MM.1S (cell line): Measurements from ENCODE around the gene SART3.

Experiments used
- DNase-seq: peaks from one replicate; pipeline ENCODE4 v3.0.0-alpha.2; 2015
- H2AFZ ChIP-seq: fragments of 300-600 bp; sonication (generic); 2 replicates; pipeline ENCODE4 v1.6.0; 2016; ENCODE audit warnings: antibody characterized with exemption, low read length
- H3F3A ChIP-seq: fragments of 300-600 bp; sonication (generic); 2 replicates; pipeline ENCODE4 v1.6.1; 2016; ENCODE audit warnings: mild to moderate bottlenecking, antibody characterized with exemption, low read length, moderate library complexity, mixed read lengths; ENCODE audit not compliant: insufficient read depth
- H3K27ac ChIP-seq: fragments of 300-600 bp; sonication (generic); 2 replicates; pipeline ENCODE4 v1.5.1; 2016; ENCODE audit warnings: mild to moderate bottlenecking, low read length
- H3K27me3 ChIP-seq: fragments of 300-600 bp; sonication (generic); replicated peaks from 2 replicates; pipeline ENCODE4 v1.6.0; 2016; ENCODE audit warnings: low read length; ENCODE audit not compliant: insufficient read depth
- H3K36me3 ChIP-seq: fragments of 300-600 bp; sonication (generic); replicated peaks from 2 replicates; pipeline ENCODE4 v1.6.1; 2016; ENCODE audit warnings: mild to moderate bottlenecking, low read length, mixed read lengths; ENCODE audit not compliant: insufficient read depth
- H3K4me1 ChIP-seq: fragments of 300-600 bp; sonication (generic); 2 replicates; pipeline ENCODE4 v1.6.1; 2016; ENCODE audit warnings: low read length, mixed read lengths
- H3K4me2 ChIP-seq: fragments of 300-600 bp; sonication (generic); 2 replicates; pipeline ENCODE4 v1.6.0; 2016; ENCODE audit warnings: low read depth, low read length
- H3K4me3 ChIP-seq: fragments of 300-600 bp; sonication (generic); 2 replicates; pipeline ENCODE4 v1.5.1; 2016; ENCODE audit warnings: low read length, mixed read lengths
- H3K79me2 ChIP-seq: fragments of 300-600 bp; sonication (generic); 2 replicates; pipeline ENCODE4 v1.6.1; 2016; ENCODE audit warnings: mixed run types, low read length, mixed read lengths
- H3K9ac ChIP-seq: fragments of 300-600 bp; sonication (generic); 2 replicates; pipeline ENCODE4 v1.6.1; 2016; ENCODE audit warnings: low read length, mixed read lengths
- H3K9me2 ChIP-seq: fragments of 300-600 bp; sonication (generic); replicated peaks from 2 replicates; pipeline ENCODE4 v1.6.1; 2016; ENCODE audit warnings: mild to moderate bottlenecking, low read length, mixed read lengths; ENCODE audit not compliant: insufficient read depth
- H3K9me3 ChIP-seq: fragments of 300-600 bp; sonication (generic); replicated peaks from 2 replicates; pipeline ENCODE4 v1.6.1; 2016; ENCODE audit warnings: mild to moderate bottlenecking, low read length, mixed read lengths; ENCODE audit not compliant: insufficient read depth
- H4K20me1 ChIP-seq: fragments of 300-600 bp; sonication (generic); 2 replicates; pipeline ENCODE4 v1.6.1; 2016; ENCODE audit warnings: mild to moderate bottlenecking, low read length, moderate library complexity, mixed read lengths; ENCODE audit not compliant: insufficient read depth
- EZH2 ChIP-seq: fragments of 300-600 bp; sonication (generic); optimal IDR thresholded peaks from 2 replicates; pipeline ENCODE3; 2017; ENCODE audit warnings: low read depth, mild to moderate bottlenecking, antibody characterized with exemption, low read length, mixed read lengths
- EZH2phosphoT487 ChIP-seq: fragments of 300-600 bp; sonication (generic); IDR thresholded peaks from 2 replicates; pipeline ENCODE4 v1.6.1; 2018; ENCODE audit warnings: antibody characterized with exemption, low read length
- TF ChIP-seq, protein P1 (sequence below): fragments of 300-600 bp; sonication (generic); IDR thresholded peaks from 2 replicates; pipeline ENCODE4 v1.5.1; 2016; ENCODE audit warnings: antibody characterized with exemption, low read length, mixed read lengths

SART3 gene

DNA sequence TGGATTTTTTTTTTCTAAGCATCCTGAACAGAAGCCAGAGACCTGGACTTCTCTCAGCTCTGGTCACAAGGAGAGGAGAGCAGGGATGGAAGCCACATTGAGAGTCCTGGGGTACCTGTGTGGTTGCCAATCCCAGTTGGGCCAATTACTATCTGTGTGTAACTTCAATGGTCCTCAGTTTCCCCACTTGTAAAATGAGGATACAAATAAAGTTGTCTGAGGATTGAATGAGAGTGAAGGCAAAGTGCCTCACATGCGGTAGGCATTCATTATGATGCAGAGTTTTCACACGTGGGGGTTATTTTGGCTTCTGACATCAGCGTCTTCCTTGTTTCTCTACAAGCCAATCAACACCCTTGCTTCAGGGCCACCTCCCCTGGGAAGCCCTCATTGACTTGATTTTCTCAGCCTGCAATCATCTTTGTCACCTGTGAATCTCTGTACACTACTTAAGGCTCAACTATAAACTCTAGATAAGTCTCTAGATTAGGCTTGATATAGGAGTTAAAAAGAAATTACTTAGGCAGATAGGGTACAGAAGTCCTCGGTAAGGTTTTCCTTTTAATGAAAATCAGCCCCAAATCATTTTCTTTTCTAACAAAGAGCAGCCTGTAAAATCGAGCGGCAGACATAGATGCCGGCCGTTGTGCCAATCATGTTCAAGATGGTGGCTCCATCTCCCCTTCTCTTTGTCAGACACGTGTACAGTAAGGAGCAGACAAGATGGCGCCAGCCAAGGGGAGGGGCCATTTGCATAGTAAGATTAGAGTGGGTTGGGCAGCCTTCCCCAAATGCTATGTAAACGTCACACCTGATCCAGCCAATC lies 83.7 kb downstream of the SART3 start:
- Histone ChIP-seq H3K36me3 (no peaks in the 10 kb centered on the region), H3K9ac (no peak overlapping the region), H3K4me3 (no peak overlapping the region), H3K27me3 (peaks cover 3% of the 10 kb centered on the region; the same call in 1 of the 2 replicates), H3K27ac (no peak overlapping the region), H2AFZ (no peak overlapping the region), H3K79me2 (no peaks in the 10 kb centered on the region), H3K9me2 (no peaks in the 10 kb centered on the region), H3F3A (no peaks in the 10 kb centered on the region), H3K4me1 (no peaks in the 10 kb centered on the region), H4K20me1 (no peaks in the 10 kb centered on the region), H3K4me2 (peak overlapping the region; percentile 13; the same call in 1 of the 2 replicates), H3K9me3 (no peaks in the 10 kb centered on the region)
- TF ChIP-seq EZH2 (no peak), EZH2phosphoT487 (no peak)
- TF ChIP-seq, protein P1, sequence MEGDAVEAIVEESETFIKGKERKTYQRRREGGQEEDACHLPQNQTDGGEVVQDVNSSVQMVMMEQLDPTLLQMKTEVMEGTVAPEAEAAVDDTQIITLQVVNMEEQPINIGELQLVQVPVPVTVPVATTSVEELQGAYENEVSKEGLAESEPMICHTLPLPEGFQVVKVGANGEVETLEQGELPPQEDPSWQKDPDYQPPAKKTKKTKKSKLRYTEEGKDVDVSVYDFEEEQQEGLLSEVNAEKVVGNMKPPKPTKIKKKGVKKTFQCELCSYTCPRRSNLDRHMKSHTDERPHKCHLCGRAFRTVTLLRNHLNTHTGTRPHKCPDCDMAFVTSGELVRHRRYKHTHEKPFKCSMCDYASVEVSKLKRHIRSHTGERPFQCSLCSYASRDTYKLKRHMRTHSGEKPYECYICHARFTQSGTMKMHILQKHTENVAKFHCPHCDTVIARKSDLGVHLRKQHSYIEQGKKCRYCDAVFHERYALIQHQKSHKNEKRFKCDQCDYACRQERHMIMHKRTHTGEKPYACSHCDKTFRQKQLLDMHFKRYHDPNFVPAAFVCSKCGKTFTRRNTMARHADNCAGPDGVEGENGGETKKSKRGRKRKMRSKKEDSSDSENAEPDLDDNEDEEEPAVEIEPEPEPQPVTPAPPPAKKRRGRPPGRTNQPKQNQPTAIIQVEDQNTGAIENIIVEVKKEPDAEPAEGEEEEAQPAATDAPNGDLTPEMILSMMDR: no peak
- peak; percentile 25 for DNase-seq

DNA sequence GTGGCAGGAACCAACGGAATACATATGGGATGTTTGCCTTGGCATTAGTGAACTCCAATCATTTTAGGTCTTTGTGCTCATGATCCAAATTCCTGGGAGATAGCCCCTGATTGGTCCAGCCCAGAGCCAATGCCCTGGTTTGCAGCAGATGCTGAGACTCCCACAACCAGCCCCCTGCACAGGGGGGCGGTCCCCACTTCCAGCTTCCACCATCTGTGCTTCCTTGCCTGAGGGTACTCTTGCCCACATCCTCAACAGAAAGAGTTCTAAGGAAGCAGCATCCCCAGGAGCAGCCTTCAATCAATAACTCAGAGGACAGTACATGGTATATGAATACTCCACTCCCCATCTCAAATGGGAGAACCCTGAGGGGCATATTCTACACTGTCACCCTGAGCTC lies 85.6 kb downstream of the SART3 start:
- H3K4me1 ChIP-seq: no peaks in the 10 kb centered on the region
- no peaks in the 10 kb centered on the region for H4K20me1 ChIP-seq
- no peaks in the 10 kb centered on the region for H3F3A ChIP-seq
- TF ChIP-seq EZH2phosphoT487 (no peak), EZH2 (no peak)
- TF ChIP-seq, protein P1: no peak
- no peaks in the 10 kb centered on the region for H3K36me3 ChIP-seq
- DNase-seq: no peak
- H3K4me3 ChIP-seq: no peak overlapping the region
- no peak overlapping the region for H3K27ac ChIP-seq
- H3K9me3 ChIP-seq: no peaks in the 10 kb centered on the region
- H3K27me3 ChIP-seq: peaks cover 3% of the 10 kb centered on the region; the same call in 1 of the 2 replicates
- H3K9ac ChIP-seq: no peak overlapping the region
- no peak overlapping the region for H3K4me2 ChIP-seq
- H3K9me2 ChIP-seq: no peaks in the 10 kb centered on the region
- no peaks in the 10 kb centered on the region for H3K79me2 ChIP-seq
- no peak overlapping the region for H2AFZ ChIP-seq

DNA sequence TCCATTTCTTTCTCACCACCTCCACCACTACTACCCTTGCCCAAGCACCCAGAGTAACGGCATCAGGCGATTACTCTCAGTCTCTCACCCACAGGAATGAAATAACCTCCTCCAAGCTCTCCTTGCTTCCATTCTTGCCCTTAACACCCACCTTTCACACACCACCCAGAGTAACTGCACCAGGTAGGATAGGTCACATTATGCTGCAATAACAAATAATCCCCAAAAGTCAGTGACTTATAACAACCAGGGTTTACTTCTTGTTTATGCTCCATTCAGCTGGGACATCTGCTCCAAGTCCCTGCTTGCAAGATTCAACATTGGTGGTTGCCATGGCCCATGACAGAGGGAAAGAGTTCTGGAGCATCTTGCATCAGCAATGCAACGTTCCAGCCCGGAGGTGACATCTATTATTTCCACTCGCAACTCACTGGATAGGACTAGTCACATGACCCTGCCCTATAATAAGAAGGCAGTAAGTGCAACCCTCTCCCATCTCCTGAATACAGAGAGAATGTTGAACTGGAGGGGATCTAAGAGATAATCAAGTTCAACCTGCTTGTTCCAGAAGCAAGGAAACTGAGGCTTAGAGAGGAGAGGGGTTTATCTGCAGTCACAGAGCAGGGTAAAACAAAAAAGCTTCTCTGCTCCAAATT lies 87.4 kb downstream of the SART3 start:
- H3K36me3 ChIP-seq: no peaks in the 10 kb centered on the region
- H3K4me1 ChIP-seq: no peaks in the 10 kb centered on the region
- H3K79me2 ChIP-seq: no peaks in the 10 kb centered on the region
- H3K27me3 ChIP-seq: peaks cover 3% of the 10 kb centered on the region; the same call in 1 of the 2 replicates
- no peaks in the 10 kb centered on the region for H3F3A ChIP-seq
- H3K27ac ChIP-seq: no peak overlapping the region
- H3K4me2 ChIP-seq: no peak overlapping the region
- DNase-seq: no peak
- H4K20me1 ChIP-seq: no peaks in the 10 kb centered on the region
- H3K9ac ChIP-seq: no peak overlapping the region
- no peak overlapping the region for H2AFZ ChIP-seq
- no peak overlapping the region for H3K4me3 ChIP-seq
- H3K9me2 ChIP-seq: no peaks in the 10 kb centered on the region
- no peak for TF ChIP-seq EZH2
- no peak for TF ChIP-seq EZH2phosphoT487
- TF ChIP-seq, protein P1: no peak
- H3K9me3 ChIP-seq: no peaks in the 10 kb centered on the region
